DOHH2 (cell line): ENCODE measurements around the gene ZYG11B.

ENCODE experiments used
- CTCF ChIP-seq: fragments of 200-600 bp; sonication (generic); IDR thresholded peaks from one replicate; pipeline ENCODE4 v1.5.1; 2014; ENCODE audit warnings: antibody characterized with exemption, mild to moderate bottlenecking, low read depth, low read length; ENCODE audit not compliant: poor library complexity, severe bottlenecking
- EZH2phosphoT487 ChIP-seq: fragments of 200-600 bp; sonication (generic); IDR thresholded peaks from 2 replicates; pipeline ENCODE4 v1.6.1; 2017; ENCODE audit warnings: borderline replicate concordance, mild to moderate bottlenecking, antibody characterized with exemption, low read length, moderate library complexity, mixed read lengths

GRCh38 chr1:52842643-52843310, 116.5 kb downstream of the ZYG11B start, which contains the start of gene ZYG11A:
- TF ChIP-seq EZH2phosphoT487 (no peak), CTCF (no peak)
